ENCODE results near the gene DUSP2.

Gene DUSP2

GRCh38 chr2:96114903-96115581 is 30.2 kb downstream of the DUSP2 start:
- no peak for DNase-seq (ENCODE audit: low read depth in 2 of 2)

- no peak for DNase-seq (ENCODE audit: low read depth in 2 of 2)
These were observed 30.7 kb downstream of the DUSP2 start for GRCh38 chr2:96114546-96114902.

- no peak for DNase-seq (ENCODE audit: low read depth in 2 of 2)
These were observed 31.3 kb downstream of the DUSP2 start for GRCh38 chr2:96113951-96114350.

GRCh38 chr2:96113367-96113677 is 31.9 kb downstream of the DUSP2 start:
- no peak for DNase-seq (ENCODE audit: low read depth in 2 of 2)

GRCh38 chr2:96112501-96113366 is 32.5 kb downstream of the DUSP2 start:
- no peak for DNase-seq (ENCODE audit: low read depth in 2 of 2)

- DNase-seq (ENCODE audit: low read depth in 2 of 2) = no peak
These were observed 33.3 kb downstream of the DUSP2 start for GRCh38 chr2:96111823-96112500.

- no peak for DNase-seq (ENCODE audit: low read depth in 2 of 2)
These were observed 34.0 kb downstream of the DUSP2 start for GRCh38 chr2:96111257-96111640.

GRCh38 chr2:96110621-96111256 is 34.5 kb downstream of the DUSP2 start:
- no peak for DNase-seq (ENCODE audit: low read depth in 2 of 2)

- no peak for DNase-seq (ENCODE audit: low read depth in 2 of 2)
These were observed 35.2 kb downstream of the DUSP2 start for GRCh38 chr2:96109931-96110511.

GRCh38 chr2:96109361-96109680 is 35.9 kb downstream of the DUSP2 start:
- no peak for DNase-seq (ENCODE audit: low read depth in 2 of 2)

- no peak for DNase-seq (ENCODE audit: low read depth in 2 of 2)
These were observed 36.5 kb downstream of the DUSP2 start for GRCh38 chr2:96108541-96109360.

GRCh38 chr2:96108151-96108540 is 37.1 kb downstream of the DUSP2 start:
- DNase-seq (ENCODE audit: low read depth in 2 of 2) = no peak

- DNase-seq (ENCODE audit: low read depth in 2 of 2) = no peak
These were observed 37.6 kb downstream of the DUSP2 start for GRCh38 chr2:96107708-96108065.

GRCh38 chr2:96106991-96107707 is 38.1 kb downstream of the DUSP2 start:
- DNase-seq (ENCODE audit: low read depth in 2 of 2) = no peak

GRCh38 chr2:96105994-96106715 is 39.1 kb downstream of the DUSP2 start:
- DNase-seq (ENCODE audit: low read depth in 2 of 2) = no peak

- DNase-seq (ENCODE audit: low read depth in 2 of 2) = no peak
These were observed 39.9 kb downstream of the DUSP2 start for GRCh38 chr2:96105152-96105915.

GRCh38 chr2:96104487-96104861 is 40.8 kb downstream of the DUSP2 start:
- no peak for DNase-seq (ENCODE audit: low read depth in 2 of 2)

- DNase-seq (ENCODE audit: low read depth in 2 of 2) = no peak
These were observed 41.3 kb downstream of the DUSP2 start for GRCh38 chr2:96103761-96104486.

GRCh38 chr2:96103187-96103601 is 42.0 kb downstream of the DUSP2 start:
- DNase-seq (ENCODE audit: low read depth in 2 of 2) = no peak

All from stimulated activated CD8-positive, alpha-beta memory T cell treated with anti-CD3 and anti-CD28 coated beads, Interleukin-7, amount 100 ng/mL, for 4 hours (primary cell).